Measurements from ENCODE around the gene TRPM2.

TRPM2 gene

DNA sequence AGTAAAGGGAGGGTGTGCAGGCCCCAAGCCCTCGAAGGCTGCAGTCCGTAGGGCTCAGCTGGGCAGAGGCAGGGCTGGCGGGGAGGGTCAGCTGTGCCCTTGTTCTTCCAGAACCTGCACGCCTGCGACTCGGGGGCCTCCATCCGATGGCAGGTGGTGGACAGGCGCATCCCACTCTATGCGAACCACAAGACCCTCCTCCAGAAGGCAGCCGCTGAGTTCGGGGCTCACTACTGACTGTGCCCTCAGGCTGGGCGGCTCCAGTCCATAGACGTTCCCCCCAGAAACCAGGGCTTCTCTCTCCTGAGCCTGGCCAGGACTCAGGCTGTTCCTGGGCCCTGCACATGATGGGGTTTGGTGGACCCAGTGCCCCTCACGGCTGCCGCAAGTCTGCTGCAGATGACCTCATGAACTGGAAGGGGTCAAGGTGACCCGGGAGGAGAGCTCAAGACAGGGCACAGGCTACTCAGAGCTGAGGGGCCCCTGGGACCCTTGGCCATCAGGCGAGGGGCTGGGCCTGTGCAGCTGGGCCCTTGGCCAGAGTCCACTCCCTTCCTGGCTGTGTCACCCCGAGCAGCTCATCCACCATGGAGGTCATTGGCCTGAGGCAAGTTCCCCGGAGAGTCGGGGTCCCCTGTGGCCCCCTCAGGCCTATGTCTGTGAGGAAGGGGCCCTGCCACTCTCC is 88.3 kb downstream of the TRPM2 start:
- TF ChIP-seq, protein P1, sequence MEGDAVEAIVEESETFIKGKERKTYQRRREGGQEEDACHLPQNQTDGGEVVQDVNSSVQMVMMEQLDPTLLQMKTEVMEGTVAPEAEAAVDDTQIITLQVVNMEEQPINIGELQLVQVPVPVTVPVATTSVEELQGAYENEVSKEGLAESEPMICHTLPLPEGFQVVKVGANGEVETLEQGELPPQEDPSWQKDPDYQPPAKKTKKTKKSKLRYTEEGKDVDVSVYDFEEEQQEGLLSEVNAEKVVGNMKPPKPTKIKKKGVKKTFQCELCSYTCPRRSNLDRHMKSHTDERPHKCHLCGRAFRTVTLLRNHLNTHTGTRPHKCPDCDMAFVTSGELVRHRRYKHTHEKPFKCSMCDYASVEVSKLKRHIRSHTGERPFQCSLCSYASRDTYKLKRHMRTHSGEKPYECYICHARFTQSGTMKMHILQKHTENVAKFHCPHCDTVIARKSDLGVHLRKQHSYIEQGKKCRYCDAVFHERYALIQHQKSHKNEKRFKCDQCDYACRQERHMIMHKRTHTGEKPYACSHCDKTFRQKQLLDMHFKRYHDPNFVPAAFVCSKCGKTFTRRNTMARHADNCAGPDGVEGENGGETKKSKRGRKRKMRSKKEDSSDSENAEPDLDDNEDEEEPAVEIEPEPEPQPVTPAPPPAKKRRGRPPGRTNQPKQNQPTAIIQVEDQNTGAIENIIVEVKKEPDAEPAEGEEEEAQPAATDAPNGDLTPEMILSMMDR (IDR thresholded peaks at IDR 0.05; ENCODE audit: borderline replicate concordance, insufficient read depth, low read depth, low read length), result no peak

DNA sequence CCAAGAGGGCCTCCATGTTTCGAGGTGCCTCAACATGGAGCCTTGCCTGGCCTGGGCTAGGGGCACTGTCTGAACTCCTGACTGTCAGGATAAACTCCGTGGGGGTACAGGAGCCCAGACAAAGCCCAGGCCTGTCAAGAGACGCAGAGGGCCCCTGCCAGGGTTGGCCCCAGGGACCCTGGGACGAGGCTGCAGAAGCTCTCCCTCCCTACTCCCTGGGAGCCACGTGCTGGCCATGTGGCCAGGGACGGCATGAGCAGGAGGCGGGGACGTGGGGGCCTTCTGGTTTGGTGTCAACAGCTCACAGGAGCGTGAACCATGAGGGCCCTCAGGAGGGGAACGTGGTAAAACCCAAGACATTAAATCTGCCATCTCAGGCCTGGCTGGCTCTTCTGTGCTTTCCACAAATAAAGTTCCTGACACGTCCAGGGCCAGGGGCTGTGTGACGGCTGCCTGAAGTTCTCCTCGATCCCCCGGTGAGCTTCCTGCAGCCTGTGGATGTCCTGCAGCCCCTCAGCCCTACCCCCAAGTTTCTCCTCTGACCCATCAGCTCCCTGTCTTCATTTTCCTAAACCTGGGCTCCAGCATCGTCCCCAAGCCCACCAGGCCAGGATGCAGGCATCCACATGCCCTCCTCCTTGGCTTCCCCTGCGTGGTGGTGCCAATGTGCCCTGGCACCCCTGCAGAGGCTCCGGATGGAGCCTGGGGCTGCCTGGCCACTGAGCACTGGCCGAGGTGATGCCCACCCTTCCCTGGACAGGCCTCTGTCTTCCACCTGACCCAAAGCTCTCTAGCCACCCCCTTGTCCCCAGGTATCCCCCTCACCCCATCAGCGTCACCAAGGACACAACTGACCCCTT is 89.1 kb downstream of the TRPM2 start:
- TF ChIP-seq, protein P1 (IDR thresholded peaks at IDR 0.05; ENCODE audit: borderline replicate concordance, insufficient read depth, low read depth, low read length), result no peak

More for the DNA sequence above, 88.3 kb downstream of the TRPM2 start:
- H3K4me3 ChIP-seq (ENCODE audit: low read depth, low read length), result no peak overlapping the region

DNA sequence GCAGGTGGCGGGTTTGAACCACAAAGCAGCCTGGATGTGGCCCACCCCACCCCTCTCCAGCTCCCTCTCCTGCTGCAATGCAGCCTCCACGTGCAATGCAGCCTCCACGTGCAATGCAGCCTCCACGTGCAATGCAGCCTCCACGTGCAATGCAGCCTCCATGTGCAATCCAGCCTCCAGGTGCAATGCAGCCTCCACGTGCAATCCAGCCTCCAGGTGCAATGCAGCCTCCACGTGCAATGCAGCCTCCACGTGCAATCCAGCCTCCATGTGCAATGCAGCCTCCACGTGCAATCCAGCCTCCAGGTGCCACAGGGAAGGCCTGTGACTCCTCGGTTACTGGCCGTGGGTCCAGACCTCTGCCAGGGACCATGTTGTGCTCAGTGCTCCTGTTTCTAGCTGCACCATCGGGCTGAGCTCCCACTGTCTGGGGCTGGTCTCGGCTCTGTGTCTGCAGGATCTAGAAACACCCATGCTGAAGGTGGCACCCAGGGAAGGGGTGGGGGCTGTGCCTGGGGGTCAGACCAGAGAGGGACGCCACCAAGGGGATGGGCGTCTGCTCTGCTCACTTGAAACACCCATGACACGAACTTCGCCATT is 90.0 kb downstream of the TRPM2 start:
- H3K4me3 ChIP-seq (ENCODE audit: low read depth, low read length), result no peak overlapping the region
- TF ChIP-seq, protein P1 (IDR thresholded peaks at IDR 0.05; ENCODE audit: borderline replicate concordance, insufficient read depth, low read depth, low read length), result no peak

More for the DNA sequence above, 89.1 kb downstream of the TRPM2 start:
- H3K4me3 ChIP-seq (ENCODE audit: low read depth, low read length), result no peak overlapping the region

DNA sequence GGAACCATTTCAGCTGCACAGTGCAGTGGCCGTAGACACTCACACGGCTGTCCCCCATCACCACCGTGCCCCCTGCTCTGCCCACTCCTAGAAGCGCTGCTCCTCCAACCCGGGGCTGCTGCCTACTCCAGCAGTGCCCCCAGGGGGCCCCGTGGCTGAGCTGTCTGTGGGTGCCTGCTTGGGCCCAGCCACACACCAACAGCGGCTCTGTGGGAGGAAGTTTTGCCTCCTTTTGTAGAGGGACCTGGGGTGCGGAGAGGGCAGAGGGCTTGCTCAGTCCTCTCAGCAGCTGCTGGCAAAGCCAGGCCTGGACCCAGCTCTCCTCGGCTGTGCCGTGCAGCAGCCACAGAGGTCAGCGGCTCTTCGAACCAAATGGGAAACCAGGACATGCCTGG is 90.5 kb downstream of the TRPM2 start:
- H3K4me3 ChIP-seq (ENCODE audit: low read depth, low read length), result no peak overlapping the region
- TF ChIP-seq, protein P1 (IDR thresholded peaks at IDR 0.05; ENCODE audit: borderline replicate concordance, insufficient read depth, low read depth, low read length), result no peak

DNA sequence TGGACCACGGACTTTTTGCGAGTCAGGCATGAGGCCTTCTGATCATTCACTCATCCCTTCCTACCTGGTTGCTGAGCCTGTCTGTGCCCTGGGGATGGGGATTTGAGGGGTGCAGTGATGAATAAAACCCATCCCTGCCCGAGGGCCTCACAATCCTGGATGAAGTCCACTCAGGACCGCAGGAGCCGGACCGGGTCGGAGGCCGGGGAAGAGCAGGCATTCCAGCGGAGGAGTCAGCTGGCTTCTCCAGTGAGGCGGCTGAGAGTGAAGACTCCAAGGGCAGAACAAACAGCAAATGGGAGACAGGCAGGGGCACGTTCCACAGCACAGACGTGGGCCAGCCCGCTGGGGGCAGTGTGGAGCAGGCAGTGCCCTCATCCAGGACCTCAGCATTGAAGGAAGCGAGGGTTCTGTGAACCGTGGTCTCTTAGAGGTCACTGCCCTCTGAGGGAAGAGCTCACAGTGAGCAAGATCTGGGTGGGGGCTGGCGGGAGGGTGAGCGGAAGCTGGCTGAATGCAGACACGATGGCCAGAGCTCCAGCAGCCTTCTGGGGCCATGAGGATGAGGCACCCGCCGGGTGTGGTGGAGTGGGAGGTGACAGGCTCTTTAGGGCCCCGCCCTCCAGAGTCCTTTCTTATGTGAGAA is 91.0 kb downstream of the TRPM2 start:
- no peak overlapping the region for H3K4me3 ChIP-seq (ENCODE audit: low read depth, low read length)
- TF ChIP-seq, protein P1 (IDR thresholded peaks at IDR 0.05; ENCODE audit: borderline replicate concordance, insufficient read depth, low read depth, low read length), result peak; percentile 61

DNA sequence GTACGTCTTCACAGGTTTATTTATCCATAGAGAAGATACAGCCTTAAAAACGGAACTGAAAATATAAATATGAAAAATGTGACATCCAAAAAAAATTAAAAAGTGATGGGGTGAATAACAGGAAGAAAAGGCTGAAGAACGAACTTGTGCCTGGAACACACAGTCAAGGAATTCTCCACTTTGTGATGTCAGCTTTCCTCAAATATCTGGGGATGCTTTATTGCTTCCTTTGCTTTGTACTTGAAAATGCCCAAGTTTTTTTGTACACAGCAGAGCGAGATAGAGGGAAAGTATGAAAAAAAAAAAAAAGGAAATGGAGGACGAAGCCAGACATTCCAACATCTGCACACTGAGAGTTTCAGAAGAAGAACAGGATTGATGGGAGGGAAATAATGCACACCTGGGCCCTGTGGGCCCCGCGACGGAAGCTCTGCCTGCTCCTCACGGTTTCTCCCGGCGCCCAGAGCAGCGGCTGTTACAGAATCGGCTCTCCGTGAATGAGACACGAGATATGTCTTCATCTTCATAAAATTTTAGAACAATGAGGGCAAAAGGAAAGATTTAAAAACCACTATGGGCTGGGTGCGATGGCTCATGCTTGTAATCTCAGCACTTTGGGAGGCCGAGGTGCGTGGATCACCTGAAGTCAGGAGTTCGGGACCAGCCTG is 91.9 kb downstream of the TRPM2 start:
- TF ChIP-seq, protein P1 (IDR thresholded peaks at IDR 0.05; ENCODE audit: borderline replicate concordance, insufficient read depth, low read depth, low read length), result no peak
- H3K4me3 ChIP-seq (ENCODE audit: low read depth, low read length), result no peak overlapping the region

All from GM12875 (cell line).